Endothelial cell of umbilical vein (primary cell): ENCODE data around the gene LGALS9C.
"Not testable (repeated sequence)": the region's sequence is repeated elsewhere in the genome, so short reads cannot be mapped to it uniquely, and the experiment has no call there.

Experiments
- CTCF ChIP-seq, 2 donors: IDR thresholded peaks; 1 replicate in 1 of 2; 2 replicates in 1 of 2; pipeline ENCODE4 v1.5.1; 2011; ENCODE audit warnings: low read length in 2 of 2, mild to moderate bottlenecking in 2 of 2, moderate library complexity in 2 of 2, control low read depth in 1 of 2, inconsistent platforms in 1 of 2, low read depth in 1 of 2; ENCODE audit not compliant: insufficient read depth in 1 of 2; ENCODE audit errors: extremely low read depth in 1 of 2
- POLR2A ChIP-seq: IDR thresholded peaks from 2 replicates; pipeline ENCODE4 v1.6.1; 2012; ENCODE audit warnings: low read depth, mild to moderate bottlenecking, control low read depth, low read length
- POLR2AphosphoS5 ChIP-seq: IDR thresholded peaks from 2 replicates; pipeline ENCODE4 v1.6.1; 2012; ENCODE audit warnings: low read depth, mild to moderate bottlenecking, control low read depth, low read length, moderate library complexity; ENCODE audit not compliant: insufficient read depth
- TF ChIP-seq, protein P1 (sequence below): IDR thresholded peaks from 2 replicates; pipeline ENCODE4 v1.6.1; 2011; ENCODE audit not compliant: insufficient read depth, insufficient read length

- TF ChIP-seq CTCF (IDR thresholded peaks at IDR 0.05; ENCODE audit: extremely low read depth in 1 of 2, insufficient read depth in 1 of 2, low read depth in 1 of 2, low read length in 2 of 2); POLR2A; POLR2AphosphoS5: not testable (repeated sequence)
- TF ChIP-seq, protein P1, sequence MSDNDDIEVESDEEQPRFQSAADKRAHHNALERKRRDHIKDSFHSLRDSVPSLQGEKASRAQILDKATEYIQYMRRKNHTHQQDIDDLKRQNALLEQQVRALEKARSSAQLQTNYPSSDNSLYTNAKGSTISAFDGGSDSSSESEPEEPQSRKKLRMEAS = not testable (repeated sequence)
Measured at GRCh38 chr17:18442532-18442931, 34.1 kb upstream of the LGALS9C start.
